GM21786 (cell line): Measurements from ENCODE around the gene CEP192.

Experiments
- ATAC-seq: cut with Tn5 transposase; IDR thresholded peaks from one replicate; pipeline ENCODE4 v1.9.1; 2021; ENCODE audit not compliant: unreplicated experiment

CEP192 gene

GRCh38 chr18:13138420-13139139 lies 147.4 kb downstream of the CEP192 start:
- no peak for ATAC-seq

DNA sequence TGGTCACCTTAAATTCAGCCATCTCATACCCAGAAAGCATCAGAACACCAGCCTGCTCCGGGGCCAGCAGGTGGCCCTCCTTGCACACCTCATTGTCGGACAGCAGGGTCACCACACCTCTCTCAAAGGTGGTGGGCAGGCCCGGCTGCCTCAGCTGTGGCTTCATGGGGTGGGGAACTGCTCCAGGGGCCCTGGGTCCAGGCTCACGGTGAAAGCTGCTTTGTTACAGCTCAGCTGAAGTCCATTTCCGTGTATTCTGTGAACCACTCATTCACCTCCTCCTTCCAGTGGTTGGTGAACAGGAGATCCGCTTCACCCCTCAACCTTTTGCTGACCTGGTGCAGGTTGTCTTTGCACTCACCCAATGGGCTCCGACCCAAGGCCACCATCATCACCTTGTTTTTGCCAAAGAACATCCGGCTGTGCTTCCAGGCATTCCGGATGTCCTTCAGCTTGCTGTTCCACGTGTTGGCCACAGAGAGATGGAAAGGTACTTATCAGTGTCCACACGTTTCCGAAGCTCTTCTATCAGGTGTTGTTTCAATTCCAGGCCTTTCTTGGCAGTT lies 148.8 kb downstream of the CEP192 start:
- ATAC-seq = no peak

DNA sequence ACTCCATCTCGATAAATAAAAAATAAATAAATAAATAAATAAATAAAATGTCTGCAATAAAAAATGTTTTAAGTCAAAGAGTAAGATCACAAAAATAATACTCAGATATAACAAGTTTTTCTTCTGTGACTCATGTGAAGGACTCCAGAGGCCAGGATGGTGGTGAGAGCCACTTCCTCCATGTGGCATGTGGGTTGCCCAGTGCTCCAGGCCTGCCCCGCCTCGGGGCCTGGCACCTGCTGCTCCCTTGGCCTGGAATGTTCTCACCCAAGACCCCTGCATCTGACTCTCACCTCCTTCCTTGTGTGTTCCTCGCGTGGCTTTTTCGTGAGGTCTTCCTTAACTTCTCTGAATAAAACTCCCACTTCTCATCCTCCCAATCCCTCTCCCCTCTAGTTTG lies 150.0 kb downstream of the CEP192 start:
- ATAC-seq = no peak

GRCh38 chr18:13145636-13146190 lies 154.6 kb downstream of the CEP192 start:
- ATAC-seq = no peak

- no peak for ATAC-seq
Measured at GRCh38 chr18:13147130-13147529, 156.0 kb downstream of the CEP192 start.

GRCh38 chr18:13151656-13152055 lies 160.5 kb downstream of the CEP192 start:
- no peak for ATAC-seq

GRCh38 chr18:13158428-13158827 lies 167.3 kb downstream of the CEP192 start:
- no peak for ATAC-seq

- no peak for ATAC-seq
Measured at GRCh38 chr18:13159579-13159978, 168.4 kb downstream of the CEP192 start.

DNA sequence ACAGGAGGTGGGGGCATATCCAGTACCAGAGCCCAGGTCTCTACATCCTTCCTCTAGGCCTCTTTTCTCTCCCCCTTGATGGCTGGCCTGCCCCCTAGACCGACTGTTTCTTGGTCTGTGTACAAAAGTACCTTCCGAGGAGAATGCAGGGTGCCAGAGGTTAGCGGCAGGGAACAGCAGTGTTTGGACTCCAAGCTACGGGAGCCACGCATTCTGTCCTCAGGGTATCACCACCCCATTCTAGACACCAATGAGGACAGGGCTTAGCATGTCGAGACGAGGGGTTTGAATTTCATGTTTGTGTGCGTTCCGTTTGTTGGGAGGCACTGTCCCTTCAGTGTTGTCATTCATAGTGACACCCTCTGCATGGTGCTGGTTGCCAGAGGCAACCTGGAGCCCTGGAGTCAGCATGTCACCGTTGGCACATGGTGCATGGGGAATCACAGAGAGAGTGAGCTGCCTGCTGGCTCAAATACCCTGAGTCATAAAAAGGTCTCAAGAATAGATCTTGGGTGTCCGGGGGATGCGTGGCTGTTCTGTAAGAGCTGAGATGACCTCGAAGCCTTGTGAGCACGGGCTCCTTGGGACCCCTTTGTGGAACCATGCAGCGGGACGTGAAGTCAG lies 170.2 kb downstream of the CEP192 start:
- no peak for ATAC-seq

DNA sequence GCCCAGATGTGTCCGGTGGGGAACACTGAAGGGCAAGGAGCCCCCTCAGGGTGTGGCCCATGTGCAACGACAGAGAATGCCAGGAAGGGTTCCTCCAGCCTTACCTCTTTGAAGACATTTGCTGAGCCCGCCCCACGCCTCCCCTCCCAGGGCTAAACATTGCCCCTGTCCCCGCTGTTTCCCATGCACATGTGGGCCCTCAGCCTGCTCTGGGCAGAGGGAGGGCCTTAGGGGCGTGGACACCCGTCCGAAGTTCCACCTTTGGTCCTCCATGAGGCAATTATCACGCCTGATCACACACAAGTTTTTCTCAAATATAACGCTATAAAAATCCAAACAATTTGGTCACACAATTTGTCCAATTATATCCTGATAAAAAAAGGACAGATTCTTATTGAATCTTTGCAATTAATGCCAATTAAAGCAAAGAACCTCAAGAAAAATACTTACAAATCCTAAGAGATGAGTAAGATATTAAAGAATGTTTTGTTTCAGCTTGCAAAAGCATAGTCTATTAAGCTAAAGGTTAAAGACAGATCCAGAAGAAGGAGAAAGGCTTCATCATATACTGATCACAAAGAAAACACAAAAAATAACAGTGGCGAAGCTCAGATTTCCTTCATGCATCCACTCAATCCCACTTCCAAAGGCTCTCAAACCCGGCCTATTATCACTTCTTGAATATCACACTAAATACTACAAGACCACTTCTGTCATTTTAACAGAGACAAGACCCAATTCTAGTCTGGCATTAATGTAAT lies 172.2 kb downstream of the CEP192 start:
- no peak for ATAC-seq

GRCh38 chr18:13164406-13164805 lies 173.2 kb downstream of the CEP192 start:
- ATAC-seq = no peak

DNA sequence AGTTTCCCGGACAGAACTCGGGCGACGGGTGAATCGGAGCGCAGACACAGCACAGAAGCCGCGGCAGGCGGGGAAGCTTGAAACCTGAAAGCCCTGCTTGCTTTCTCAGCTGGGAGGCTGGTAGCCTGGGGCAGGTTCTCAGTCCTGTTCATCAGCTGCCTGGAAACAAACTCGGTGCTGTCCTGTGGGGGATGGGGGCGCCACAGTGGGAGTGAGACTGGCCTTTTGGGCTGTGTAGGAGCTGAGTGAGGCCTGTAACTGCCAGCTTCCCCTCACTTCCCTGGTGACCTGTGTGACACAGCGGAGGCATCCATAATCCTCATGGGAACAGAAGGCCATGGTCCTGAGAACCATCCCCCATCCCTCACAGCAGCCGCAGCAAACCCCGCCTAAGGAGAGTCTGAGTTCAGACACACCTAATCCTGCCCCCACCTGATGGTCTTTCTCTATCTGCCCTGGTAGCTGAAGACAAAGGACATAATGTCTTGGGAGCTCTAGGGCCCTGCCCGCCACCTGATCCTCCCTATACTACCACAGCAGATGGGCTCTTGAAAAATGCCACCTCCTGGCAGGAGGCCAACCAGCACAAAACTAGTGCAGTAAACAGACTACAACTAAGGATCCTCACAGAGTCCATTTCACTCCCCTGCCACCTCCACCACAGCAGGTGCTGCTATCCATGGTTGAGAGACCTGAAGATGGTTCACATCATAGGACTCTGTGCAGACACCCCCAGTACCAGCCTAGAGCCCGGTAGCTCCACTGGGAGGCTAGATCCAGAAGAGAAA lies 174.7 kb downstream of the CEP192 start:
- ATAC-seq = no peak

DNA sequence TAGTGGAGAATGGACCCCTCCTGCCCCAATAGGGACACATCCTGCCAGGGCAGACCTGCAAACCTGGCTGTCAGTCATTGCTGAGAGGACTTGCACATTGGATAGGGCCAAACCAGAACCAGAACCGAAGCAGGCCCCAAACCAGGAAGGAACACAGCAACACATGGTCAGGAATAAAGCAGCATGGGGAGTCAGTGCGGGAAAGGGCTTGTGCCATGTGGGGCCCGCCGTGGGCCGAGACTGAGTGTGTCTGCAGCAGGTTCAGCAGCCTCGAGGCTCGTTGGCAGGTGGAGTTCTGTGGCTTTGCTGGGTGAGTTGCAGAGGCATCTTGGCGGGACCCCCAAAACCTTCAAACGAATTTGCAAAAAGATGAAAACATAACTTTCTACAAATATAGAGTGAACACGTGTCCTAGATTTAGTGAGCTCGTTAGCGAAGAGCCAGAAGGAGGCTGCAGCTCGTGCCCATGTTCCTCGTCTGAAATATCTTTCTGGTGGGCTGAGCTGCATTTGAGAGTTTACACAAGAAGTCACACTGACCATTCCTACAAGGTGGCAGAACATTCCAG lies 182.5 kb downstream of the CEP192 start:
- ATAC-seq = no peak
